GM18505 (cell line): ENCODE results near the gene KRTAP10-9.
"Not testable (repeated sequence)": the region's sequence is repeated elsewhere in the genome, so short reads cannot be mapped to it uniquely, and the experiment has no call there.

Source experiments
- ATAC-seq: cut with Tn5 transposase; IDR thresholded peaks from one replicate; pipeline ENCODE4 v1.9.1; 2021; ENCODE audit not compliant: unreplicated experiment
- POLR2A ChIP-seq: IDR thresholded peaks from 4 replicates; pipeline ENCODE4 v1.6.1; 2011; ENCODE audit warnings: borderline replicate concordance; ENCODE audit not compliant: insufficient read depth, insufficient read length; ENCODE audit errors: extremely low read depth

Gene KRTAP10-9

DNA sequence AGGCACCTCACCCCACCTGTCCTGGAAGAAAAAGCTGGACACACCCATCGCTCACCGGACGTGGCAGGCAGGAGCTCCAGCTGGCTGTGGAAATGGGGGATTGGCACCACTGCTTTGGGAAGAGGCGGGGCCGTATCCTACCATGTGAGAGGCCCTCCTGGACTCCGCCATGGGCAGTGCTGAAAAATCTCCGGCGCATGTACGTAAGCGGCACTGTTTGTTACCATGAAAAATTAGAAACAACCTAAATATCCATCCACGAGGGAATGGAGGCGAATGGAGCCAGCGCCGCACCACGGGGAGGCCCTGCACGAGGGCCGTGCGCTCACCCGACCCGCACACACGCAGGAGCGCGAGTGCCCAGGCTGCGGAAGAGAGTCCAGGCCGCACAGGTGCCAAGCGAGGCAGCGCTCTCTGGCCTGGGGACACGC is 11.9 kb upstream of the KRTAP10-9 start:
- ATAC-seq, result no peak
- TF ChIP-seq POLR2A, result no peak

DNA sequence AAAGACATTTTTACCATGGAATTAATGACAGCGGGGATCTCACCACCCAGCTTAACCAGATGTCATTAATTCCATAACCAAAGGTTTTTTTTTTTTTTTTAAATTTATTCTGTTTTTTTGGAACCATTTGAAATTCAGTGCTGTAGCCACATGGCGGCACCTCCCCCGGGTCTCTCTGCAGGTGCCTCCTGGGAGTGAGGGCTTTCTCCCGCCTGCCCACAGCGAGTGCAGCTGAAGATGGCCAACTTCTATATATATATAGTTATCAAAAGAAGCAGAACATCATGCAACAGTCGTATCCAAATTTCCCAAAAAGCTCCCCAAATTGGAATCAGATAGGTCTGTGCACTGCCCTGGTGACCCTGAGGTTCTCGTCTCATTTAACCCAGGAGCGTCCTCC is 11.4 kb upstream of the KRTAP10-9 start:
- ATAC-seq, result no peak
- no peak for TF ChIP-seq POLR2A

DNA sequence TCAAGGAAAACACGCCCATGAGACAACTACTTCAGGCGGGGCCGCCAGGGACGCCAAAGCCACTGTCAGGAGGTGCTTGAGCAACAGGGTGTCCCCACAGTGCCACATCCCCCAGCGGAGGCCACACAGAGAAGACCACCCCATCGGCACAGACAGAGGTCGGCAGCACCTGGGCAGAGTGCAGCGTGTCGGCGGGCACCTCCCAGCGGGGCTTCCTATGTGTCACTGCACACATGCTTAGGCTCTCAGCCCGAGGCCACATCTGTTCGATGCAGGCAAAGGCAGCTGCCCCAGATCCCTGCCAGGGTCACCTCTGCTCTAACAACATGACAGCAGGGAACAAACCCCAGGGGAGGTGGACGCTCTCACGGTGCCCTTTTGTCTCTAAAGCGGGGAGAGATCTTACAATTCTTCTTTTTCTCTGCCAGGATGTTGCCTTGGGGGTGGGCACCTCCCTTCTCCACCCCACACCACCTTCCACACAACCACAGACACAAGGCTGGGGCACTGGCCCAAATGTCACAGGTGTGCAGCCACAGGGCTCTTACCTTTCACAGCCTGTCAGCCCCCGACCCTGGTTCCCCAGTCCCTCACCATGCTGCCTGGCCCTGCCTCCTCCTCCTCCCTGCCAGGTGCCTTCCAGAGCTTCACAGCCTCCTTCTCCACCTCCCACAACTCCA is 10.8 kb upstream of the KRTAP10-9 start:
- TF ChIP-seq POLR2A, result no peak
- no peak for ATAC-seq

DNA sequence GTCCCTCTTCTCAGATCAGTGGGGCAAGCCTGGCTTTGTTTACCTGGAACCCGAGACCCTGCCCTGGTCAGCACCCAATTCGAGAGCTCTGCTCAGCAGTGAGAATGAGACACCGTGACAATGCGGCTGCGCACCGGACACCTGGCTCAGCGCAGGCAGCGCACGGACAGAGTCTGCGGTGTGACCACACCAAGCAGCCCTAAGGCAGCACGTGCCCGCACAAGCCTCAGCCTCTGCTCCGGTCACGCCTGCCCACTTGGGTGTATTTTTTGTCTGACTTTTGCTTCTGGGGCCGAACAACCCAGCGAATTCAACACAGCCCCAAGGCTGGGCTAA is 10.3 kb upstream of the KRTAP10-9 start:
- ATAC-seq, result no peak
- TF ChIP-seq POLR2A, result no peak

DNA sequence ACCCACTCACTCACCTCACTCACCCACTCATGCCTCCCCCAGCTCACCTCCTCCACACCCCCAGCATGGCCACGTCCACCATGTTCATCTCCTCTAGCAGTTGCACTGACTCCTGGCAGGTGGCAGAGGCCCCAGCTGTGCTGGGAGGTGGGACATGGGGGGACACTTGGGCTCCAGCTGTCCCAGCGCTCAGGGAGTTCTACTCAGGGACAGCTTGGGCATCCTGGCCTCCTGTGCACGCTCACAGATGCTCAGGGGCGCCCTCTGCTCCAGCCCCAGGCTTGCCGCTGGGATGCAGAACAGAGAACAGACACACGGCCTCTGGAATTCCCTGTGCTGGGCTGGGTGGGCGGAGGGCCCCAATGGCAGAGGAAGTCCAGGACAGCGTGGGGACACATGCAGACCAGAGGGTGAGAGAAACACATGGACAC is 9.8 kb upstream of the KRTAP10-9 start:
- no peak for ATAC-seq
- no peak for TF ChIP-seq POLR2A

DNA sequence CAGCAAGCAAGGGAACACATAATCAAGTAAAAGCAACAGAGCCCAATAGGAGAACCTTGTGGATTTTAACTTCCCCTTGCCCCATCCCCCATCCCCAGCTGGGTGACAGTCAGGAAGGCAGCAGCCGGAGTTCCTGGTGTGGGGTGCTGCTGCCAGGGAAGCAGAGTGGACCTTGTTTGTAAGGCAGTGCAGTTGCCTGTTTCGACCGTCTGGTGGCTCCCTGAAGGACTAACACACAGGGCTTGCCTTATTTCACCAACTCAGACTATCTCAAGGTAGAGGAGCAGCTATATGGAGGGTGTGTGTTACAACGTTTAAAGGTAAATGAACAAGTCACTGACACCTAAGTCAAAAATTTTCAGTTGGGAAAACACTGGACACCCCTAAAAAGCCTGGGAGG is 8.4 kb upstream of the KRTAP10-9 start:
- no peak for TF ChIP-seq POLR2A
- no peak for ATAC-seq

DNA sequence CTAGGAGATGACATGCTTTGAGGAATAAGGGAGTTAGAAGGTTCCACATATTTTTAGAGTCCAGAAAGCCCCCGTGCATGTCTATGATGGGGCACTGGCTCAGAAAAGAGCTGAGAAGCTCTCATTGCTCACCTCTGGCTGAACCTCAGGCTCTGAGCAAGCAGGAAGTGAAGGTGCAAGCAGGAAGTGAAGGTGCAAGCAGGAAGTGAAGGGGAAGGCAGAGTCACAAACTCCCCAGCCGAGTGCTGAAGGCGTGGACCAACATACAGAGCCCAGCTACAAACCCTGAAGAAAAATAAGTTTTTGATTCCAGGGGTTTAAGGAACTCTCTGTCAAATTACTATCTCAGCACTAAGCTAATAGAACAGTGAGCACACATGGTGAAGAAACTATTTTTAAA is 8.0 kb upstream of the KRTAP10-9 start:
- no peak for ATAC-seq
- no peak for TF ChIP-seq POLR2A

DNA sequence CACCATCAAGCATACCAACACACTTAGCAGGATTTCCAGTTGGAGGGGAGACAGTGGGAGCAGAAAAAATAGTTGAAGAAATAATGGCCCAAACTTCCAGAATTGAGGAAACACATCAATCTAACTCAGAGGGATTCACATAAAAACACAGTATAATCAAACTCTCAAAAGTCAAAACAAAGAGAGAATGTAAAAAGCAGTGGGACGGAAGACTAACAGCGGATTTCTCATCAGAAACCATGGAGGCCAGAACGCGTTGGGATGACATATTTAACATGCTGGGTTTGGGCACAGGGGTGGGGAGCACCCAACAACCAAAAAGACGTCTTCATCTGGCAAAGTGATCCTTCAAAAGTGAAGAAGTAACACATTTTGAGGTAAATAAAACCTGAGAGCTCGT is 7.0 kb upstream of the KRTAP10-9 start:
- no peak for ATAC-seq
- TF ChIP-seq POLR2A, result no peak

DNA sequence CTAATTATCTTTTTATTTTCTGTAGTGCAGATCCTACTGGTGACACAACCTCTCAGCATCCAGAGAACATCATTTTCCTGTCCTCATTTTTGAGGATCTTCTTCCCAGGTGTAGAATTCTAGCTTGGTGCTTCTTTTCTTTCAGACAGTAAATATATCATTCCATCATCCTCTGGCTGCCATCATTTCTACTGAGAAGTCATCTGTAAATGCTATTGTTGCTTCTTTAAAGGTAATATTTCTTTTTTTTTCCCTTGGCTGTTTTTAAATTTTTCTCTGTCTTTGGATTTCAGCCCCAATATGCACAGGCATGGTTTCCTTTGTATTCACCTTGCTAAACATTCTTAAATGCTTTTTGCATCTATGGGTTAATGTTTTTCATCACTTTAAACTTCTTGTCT is 3.3 kb upstream of the KRTAP10-9 start:
- TF ChIP-seq POLR2A, result no peak
- ATAC-seq, result no peak

DNA sequence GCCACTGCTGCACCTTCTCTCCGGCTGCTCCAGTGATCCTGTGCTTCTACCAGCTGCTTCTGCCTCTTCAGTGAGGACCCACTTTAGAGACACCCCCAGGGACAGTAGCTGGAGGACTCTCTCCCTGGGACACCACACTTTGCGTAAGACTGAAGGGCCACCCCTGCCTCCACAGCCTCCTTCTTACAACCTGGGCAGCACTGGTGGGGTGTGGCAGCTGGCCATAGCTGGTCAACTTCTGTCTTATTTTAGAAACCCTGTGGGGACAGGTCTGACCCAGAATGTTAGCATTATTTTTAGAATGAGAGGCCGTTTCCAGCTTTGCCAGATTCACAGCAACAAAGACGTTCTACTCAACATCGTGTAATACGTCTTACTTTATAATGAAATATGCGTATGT is 1.1 kb upstream of the KRTAP10-9 start:
- no peak for TF ChIP-seq POLR2A

DNA sequence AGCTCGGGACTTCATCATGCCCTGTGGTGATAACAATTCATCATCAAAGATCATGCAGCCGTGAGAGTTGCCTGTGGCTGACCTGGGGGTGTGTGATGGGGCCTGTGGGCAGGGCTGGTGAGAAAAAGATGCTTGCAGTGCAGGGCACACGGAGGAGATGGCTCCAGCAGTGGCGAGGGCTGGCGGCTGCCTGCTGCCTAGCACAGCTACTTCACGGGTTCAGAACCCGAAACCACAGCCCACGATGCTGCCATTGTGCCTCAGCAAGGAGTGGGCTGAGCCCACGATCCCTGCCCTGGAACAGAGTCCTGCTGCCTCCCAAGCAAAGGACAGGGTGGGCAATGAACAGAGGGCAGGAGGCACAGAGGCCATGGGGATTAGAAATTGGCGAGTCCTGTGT is 631 bp upstream of the KRTAP10-9 start:
- TF ChIP-seq POLR2A, result no peak

More for the DNA sequence above, 1.1 kb upstream of the KRTAP10-9 start:
- ATAC-seq, result no peak

DNA sequence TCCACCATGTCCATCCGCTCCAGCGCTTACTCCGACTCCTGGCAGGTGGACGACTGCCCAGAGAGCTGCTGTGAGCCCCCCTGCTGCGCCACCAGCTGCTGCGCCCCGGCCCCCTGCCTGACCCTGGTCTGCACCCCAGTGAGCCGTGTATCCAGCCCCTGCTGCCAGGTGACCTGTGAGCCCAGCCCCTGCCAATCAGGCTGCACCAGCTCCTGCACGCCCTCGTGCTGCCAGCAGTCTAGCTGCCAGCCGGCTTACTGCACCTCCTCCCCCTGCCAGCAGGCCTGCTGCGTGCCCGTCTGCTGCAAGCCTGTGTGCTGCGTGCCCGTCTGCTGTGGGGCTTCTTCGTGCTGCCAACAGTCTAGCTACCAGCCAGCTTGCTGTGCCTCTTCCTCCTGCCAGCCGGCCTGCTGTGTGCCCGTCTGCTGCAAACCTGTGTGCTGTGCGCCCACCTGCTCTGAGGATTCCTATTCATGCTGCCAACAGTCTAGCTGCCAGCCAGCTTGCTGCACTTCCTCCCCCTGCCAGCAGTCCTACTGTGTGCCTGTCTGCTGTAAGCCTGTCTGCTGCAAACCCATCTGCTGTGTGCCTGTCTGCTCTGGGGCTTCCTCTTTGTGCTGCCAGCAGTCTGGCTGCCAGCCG is 409 bp downstream of the KRTAP10-9 start:
- ATAC-seq, result not testable (repeated sequence)

More for the DNA sequence above, 631 bp upstream of the KRTAP10-9 start:
- ATAC-seq, result no peak

DNA sequence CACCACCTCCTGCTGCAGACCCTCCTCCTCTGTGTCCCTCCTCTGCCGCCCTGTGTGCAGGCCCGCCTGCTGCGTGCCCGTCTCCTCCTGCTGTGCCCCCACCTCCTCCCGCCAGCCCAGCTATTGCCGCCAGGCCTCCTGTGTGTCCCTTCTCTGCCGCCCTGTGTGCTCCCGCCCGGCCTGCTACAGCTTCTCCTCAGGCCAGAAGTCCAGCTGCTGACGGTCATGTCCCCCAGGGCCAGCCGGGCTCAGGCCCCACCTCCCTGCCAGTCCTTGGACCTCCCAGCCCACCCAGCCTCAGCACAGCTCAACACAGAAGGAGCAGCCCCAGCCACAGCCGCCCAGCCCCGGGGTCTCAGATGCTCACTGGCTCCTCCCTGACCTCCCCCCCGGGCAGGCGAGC is 939 bp downstream of the KRTAP10-9 start:
- ATAC-seq, result not testable (repeated sequence)

DNA sequence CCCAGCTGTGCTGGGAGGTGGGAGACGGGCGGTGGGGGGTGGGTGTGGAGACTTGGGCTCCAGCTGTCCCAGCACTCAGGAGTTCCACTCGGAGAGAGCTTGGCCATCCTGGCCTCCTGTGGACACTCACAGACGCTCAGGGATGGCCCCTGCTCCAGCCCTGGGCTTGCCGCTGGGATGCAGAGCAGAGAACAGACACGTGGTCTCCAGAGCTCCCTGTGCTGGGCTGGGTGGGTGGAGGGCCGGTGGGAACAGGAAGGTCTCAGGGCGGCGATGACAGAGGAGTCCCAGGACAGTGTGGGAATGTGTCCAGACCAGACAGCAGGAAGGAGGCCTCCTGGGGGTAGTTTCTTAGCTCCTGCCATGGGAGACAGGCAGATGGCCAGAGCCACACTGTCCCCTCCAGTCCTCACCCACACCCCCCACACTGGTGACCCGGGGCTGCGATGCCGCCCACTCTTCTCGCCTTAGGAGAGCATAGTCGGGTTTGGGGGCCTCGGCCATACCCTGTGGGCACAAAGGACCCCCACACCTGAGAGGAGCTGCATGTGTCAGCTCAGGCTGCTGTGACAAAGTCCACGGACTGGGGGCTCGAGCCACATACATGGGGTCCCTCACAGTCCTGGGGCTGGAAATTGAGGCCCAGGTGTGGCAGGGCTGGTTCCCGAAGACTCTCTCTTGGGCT is 2.0 kb downstream of the KRTAP10-9 start:
- ATAC-seq, result no peak

More for the DNA sequence above, 2.0 kb downstream of the KRTAP10-9 start:
- TF ChIP-seq POLR2A, result no peak
